A673 (cell line): Measurements from ENCODE around the gene FXN.

Experiments
- EZH2 ChIP-seq: fragments of 200-600 bp; sonication (generic); IDR thresholded peaks from 2 replicates; pipeline ENCODE4 v1.6.1; 2017; ENCODE audit warnings: borderline replicate concordance, low read depth, mild to moderate bottlenecking, mixed read lengths, antibody characterized with exemption, low read length; ENCODE audit not compliant: poor library complexity, severe bottlenecking
- TF ChIP-seq, protein P1 (sequence below): fragments of 300-800, 200-600 bp; sonication (generic); conservative IDR thresholded peaks from 2 replicates; pipeline ENCODE4 v1.5.1; 2017; ENCODE audit warnings: low read depth, mild to moderate bottlenecking, antibody characterized with exemption, low read length, moderate library complexity, mixed read lengths

DNA sequence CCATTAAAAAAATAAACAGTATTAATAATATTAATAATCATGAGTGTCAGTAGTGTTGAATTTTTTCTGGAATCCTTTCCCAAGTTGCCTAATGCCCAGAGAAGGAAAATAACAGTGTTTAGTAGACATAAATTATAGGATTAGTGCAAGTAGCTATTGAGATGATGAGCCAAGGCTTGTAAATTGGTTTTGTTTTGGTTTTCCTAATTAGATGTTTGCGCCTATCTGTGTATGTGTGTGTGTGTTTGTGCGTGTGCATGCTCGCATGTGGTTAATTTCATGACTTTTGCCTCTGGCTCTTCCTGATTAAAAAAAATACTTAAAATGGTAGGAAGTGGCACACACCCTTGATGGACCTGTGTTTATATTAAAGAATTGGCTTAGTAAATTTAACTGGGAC is 55.4 kb downstream of the FXN start:
- TF ChIP-seq, protein P1, sequence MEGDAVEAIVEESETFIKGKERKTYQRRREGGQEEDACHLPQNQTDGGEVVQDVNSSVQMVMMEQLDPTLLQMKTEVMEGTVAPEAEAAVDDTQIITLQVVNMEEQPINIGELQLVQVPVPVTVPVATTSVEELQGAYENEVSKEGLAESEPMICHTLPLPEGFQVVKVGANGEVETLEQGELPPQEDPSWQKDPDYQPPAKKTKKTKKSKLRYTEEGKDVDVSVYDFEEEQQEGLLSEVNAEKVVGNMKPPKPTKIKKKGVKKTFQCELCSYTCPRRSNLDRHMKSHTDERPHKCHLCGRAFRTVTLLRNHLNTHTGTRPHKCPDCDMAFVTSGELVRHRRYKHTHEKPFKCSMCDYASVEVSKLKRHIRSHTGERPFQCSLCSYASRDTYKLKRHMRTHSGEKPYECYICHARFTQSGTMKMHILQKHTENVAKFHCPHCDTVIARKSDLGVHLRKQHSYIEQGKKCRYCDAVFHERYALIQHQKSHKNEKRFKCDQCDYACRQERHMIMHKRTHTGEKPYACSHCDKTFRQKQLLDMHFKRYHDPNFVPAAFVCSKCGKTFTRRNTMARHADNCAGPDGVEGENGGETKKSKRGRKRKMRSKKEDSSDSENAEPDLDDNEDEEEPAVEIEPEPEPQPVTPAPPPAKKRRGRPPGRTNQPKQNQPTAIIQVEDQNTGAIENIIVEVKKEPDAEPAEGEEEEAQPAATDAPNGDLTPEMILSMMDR = no peak
- TF ChIP-seq EZH2 = no peak
